H1 (cell line): ENCODE results near the gene SGMS1. TPM values are rescaled to one million over a fixed set of nuclear protein-coding genes. Genes with fewer than 3 reads are reported as not detected.
A peak's percentile ranks its signal among the peaks of the same experiment; 100 is the strongest.

Source experiments
- CTCF ChIA-PET: fragments of 300-600 bp; sonication (Branson Sonifier 250); formaldehyde crosslinking; loops from one replicate; lab custom pipeline; 2021; ENCODE audit not compliant: partially characterized antibody; lab: Charles Lee
- POLR2A ChIA-PET: fragments of 300-600 bp; sonication (Branson Sonifier 250); formaldehyde crosslinking; loops from one replicate; lab custom pipeline; 2021; ENCODE audit warnings: inconsistent platforms; ENCODE audit not compliant: partially characterized antibody; lab: Charles Lee
- DNase-seq, 2 experiments: peaks; one replicate each; pipeline versions ENCODE4 v3.0.0 to v3.0.0-alpha.2; 2010 to 2022; ENCODE audit warnings: low spot score in 2 of 2, low read depth in 1 of 2, mixed read lengths in 1 of 2
- FAIRE-seq: peaks from 2 replicates; lab custom pipeline; 2011; peaks lifted over from hg19 to GRCh38; lab: Jason Lieb, UNC
- H2AFZ ChIP-seq: 2 replicates; pipeline ENCODE4 v1.8.1; 2012; ENCODE audit warnings: low read length, inconsistent platforms
- H2AK5ac ChIP-seq: 2 replicates; pipeline ENCODE4 v1.6.1; 2013; ENCODE audit warnings: low read depth, low read length
- H2BK120ac ChIP-seq: replicated peaks from 2 replicates; pipeline ENCODE3; 2013; ENCODE audit warnings: low read depth, low read length, inconsistent platforms
- H2BK12ac ChIP-seq: 2 replicates; pipeline ENCODE4 v1.6.1; 2013; ENCODE audit warnings: low read depth, low read length
- H2BK15ac ChIP-seq: 2 replicates; pipeline ENCODE4 v1.6.1; 2013; ENCODE audit warnings: low read length
- H2BK20ac ChIP-seq: 2 replicates; pipeline ENCODE4 v1.6.1; 2013; ENCODE audit warnings: low read length
- H2BK5ac ChIP-seq: 2 replicates; pipeline ENCODE4 v1.6.1; 2013; ENCODE audit warnings: low read depth, low read length
- H3K14ac ChIP-seq: 2 replicates; pipeline ENCODE4 v1.6.1; 2013; ENCODE audit warnings: inconsistent platforms; ENCODE audit not compliant: insufficient read length
- H3K18ac ChIP-seq: 2 replicates; pipeline ENCODE4 v1.6.1; 2013; ENCODE audit warnings: low read length; ENCODE audit errors: extremely low read depth
- H3K23ac ChIP-seq: 2 replicates; pipeline ENCODE4 v1.6.1; 2013; ENCODE audit warnings: inconsistent platforms; ENCODE audit not compliant: insufficient read length
- H3K23me2 ChIP-seq: 2 replicates; pipeline ENCODE4 v1.6.1; 2013; ENCODE audit warnings: low read depth, low read length
- H3K27ac ChIP-seq: 2 replicates; pipeline ENCODE4 v1.6.1; 2011; ENCODE audit warnings: low read depth, low read length, inconsistent platforms
- H3K27me3 ChIP-seq, 4 experiments: replicated peaks in 1 of 4; 1 replicate in 1 of 4; 2 replicates in 3 of 4; pipeline versions ENCODE4 v1.6.1 to v1.8.1; 2011 to 2013; ENCODE audit warnings: low read length in 3 of 4, mild to moderate bottlenecking in 3 of 4, inconsistent platforms in 2 of 4, mixed read lengths in 2 of 4, moderate library complexity in 1 of 4; ENCODE audit not compliant: control insufficient read depth in 3 of 4, insufficient read depth in 3 of 4; ENCODE audit errors: extremely low read depth in 1 of 4
- H3K36me3 ChIP-seq, 4 experiments: 2 replicates each; pipeline versions ENCODE4 v1.6.1 to v1.8.1; 2011 to 2013; ENCODE audit warnings: mild to moderate bottlenecking in 4 of 4, low read length in 3 of 4, moderate library complexity in 2 of 4, control low read depth in 1 of 4, inconsistent platforms in 1 of 4; ENCODE audit not compliant: insufficient read depth in 4 of 4, control insufficient read depth in 2 of 4
- H3K4ac ChIP-seq: replicated peaks from 2 replicates; pipeline ENCODE3; 2013; ENCODE audit warnings: low read length, low read depth, mixed read lengths, inconsistent platforms; ENCODE audit not compliant: insufficient read length
- H3K4me1 ChIP-seq, 4 experiments: replicated peaks in 1 of 4; 1 replicate in 1 of 4; 2 replicates in 3 of 4; pipeline versions ENCODE4 v1.6.1 to v1.8.1; 2011 to 2013; ENCODE audit warnings: low read length in 3 of 4, inconsistent platforms in 2 of 4, mixed read lengths in 1 of 4; ENCODE audit not compliant: insufficient read depth in 4 of 4, control insufficient read depth in 3 of 4
- H3K4me2 ChIP-seq, 2 experiments: 2 replicates each; pipeline versions ENCODE4 v1.6.1 to v1.8.1; 2011 to 2013; ENCODE audit warnings: low read depth in 2 of 2, low read length in 2 of 2, control low read depth in 1 of 2, inconsistent platforms in 1 of 2, mild to moderate bottlenecking in 1 of 2; ENCODE audit not compliant: insufficient read depth in 1 of 2
- H3K4me3 ChIP-seq, 4 experiments: fragments of 200-600, 300-600 bp in 1 of 4; sonication (generic), shearing (Covaris generic), sonication (Bioruptor Twin) in 1 of 4; 2 replicates each; pipeline versions ENCODE4 v1.5.1 to v1.8.1; 2011 to 2016; ENCODE audit warnings: low read length in 4 of 4, low read depth in 3 of 4, control low read depth in 2 of 4, inconsistent platforms in 2 of 4, mild to moderate bottlenecking in 2 of 4, mixed read lengths in 1 of 4, moderate library complexity in 1 of 4; ENCODE audit not compliant: insufficient read depth in 2 of 4; ENCODE audit errors: extremely low read depth in 1 of 4
- H3K56ac ChIP-seq: replicated peaks from 2 replicates; pipeline ENCODE3; 2013; ENCODE audit warnings: low read depth, mild to moderate bottlenecking, mixed read lengths, low read length, inconsistent platforms; ENCODE audit not compliant: insufficient read length
- H3K79me1 ChIP-seq: 2 replicates; pipeline ENCODE4 v1.6.1; 2013; ENCODE audit warnings: low read depth, low read length, control low read depth
- H3K79me2 ChIP-seq, 2 experiments: 2 replicates each; pipeline versions ENCODE4 v1.6.1 to v1.8.1; 2012 to 2013; ENCODE audit warnings: low read length in 2 of 2, mild to moderate bottlenecking in 2 of 2, inconsistent platforms in 1 of 2; ENCODE audit not compliant: insufficient read depth in 2 of 2, control insufficient read depth in 1 of 2
- H3K9ac ChIP-seq, 4 experiments: replicated peaks in 1 of 4; 1 replicate in 1 of 4; 2 replicates in 3 of 4; pipeline versions ENCODE4 v1.6.1 to v1.8.1; 2011 to 2013; ENCODE audit warnings: low read depth in 3 of 4, low read length in 3 of 4, control low read depth in 2 of 4, mild to moderate bottlenecking in 2 of 4, moderate library complexity in 2 of 4, inconsistent platforms in 1 of 4; ENCODE audit errors: extremely low read depth in 1 of 4
- H3K9me3 ChIP-seq, 2 experiments: 2 replicates each; pipeline versions ENCODE4 v1.6.1 to v1.8.1; 2012 to 2013; ENCODE audit warnings: mild to moderate bottlenecking in 2 of 2, moderate library complexity in 2 of 2, control low read depth in 1 of 2, inconsistent platforms in 1 of 2, low read depth in 1 of 2, low read length in 1 of 2, mixed read lengths in 1 of 2; ENCODE audit not compliant: insufficient read depth in 2 of 2
- H4K20me1 ChIP-seq, 2 experiments: replicated peaks in 1 of 2; 2 replicates each; pipeline versions ENCODE3 to v1.8.1; 2011 to 2013; ENCODE audit warnings: inconsistent platforms in 2 of 2, low read length in 2 of 2, mild to moderate bottlenecking in 1 of 2; ENCODE audit not compliant: insufficient read depth in 2 of 2, control insufficient read depth in 1 of 2
- H4K5ac ChIP-seq: 2 replicates; pipeline ENCODE4 v1.6.1; 2013; ENCODE audit warnings: low read length, low read depth, mixed read lengths, inconsistent platforms; ENCODE audit not compliant: insufficient read length
- H4K8ac ChIP-seq: 2 replicates; pipeline ENCODE4 v1.8.0; 2013; ENCODE audit warnings: mild to moderate bottlenecking, moderate library complexity, low read length, inconsistent platforms; ENCODE audit not compliant: insufficient read depth; ENCODE audit errors: extremely low read depth
- H4K91ac ChIP-seq: replicated peaks from 2 replicates; pipeline ENCODE3; 2013; ENCODE audit warnings: low read length, mixed read lengths, inconsistent platforms; ENCODE audit not compliant: insufficient read length
- RAD21 ChIP-seq, 2 experiments: IDR thresholded peaks in 1 of 2; conservative IDR thresholded peaks in 1 of 2; 2 replicates each; pipeline ENCODE4 v1.6.1; 2011; ENCODE audit warnings: low read depth in 2 of 2, low read length in 2 of 2, improper control_type of control experiment in 1 of 2, inconsistent platforms in 1 of 2, mild to moderate bottlenecking in 1 of 2, moderate library complexity in 1 of 2
- RXRA ChIP-seq: IDR thresholded peaks from 2 replicates; pipeline ENCODE4 v1.6.1; 2011; ENCODE audit warnings: low read depth, mild to moderate bottlenecking, low read length, moderate library complexity; ENCODE audit not compliant: insufficient read depth
- WGBS, 2 experiments: shearing (Covaris generic) in 1 of 2; methylation state at CpG; one replicate each; pipeline versions ENCODE4 v1.1.6 to v1.1.7; 2013 to 2015; ENCODE audit warnings: low lambda C conversion rate in 2 of 2, mixed read lengths in 2 of 2, inconsistent platforms in 1 of 2, low coverage in 1 of 2, missing lambda C conversion rate in 1 of 2; ENCODE audit not compliant: insufficient replicate concordance in 2 of 2, insufficient coverage in 1 of 2, insufficient read length in 1 of 2; ENCODE audit errors: extremely low coverage in 1 of 2, missing lambda C conversion rate in 1 of 2; 5-methylcytosine and 5-hydroxymethylcytosine counted together
- polyA plus RNA-seq, 7 experiments: library from polyadenylated mRNA; depleted of rRNA in 3 of 7; stranded (reverse) in 5 of 7; unstranded in 2 of 7; fragments of >200 nt in 5 of 7; fragments of 200-250 nt in 2 of 7; gene quantifications; 1 replicate in 5 of 7; 2 replicates in 1 of 7; 4 replicates in 1 of 7; pipeline versions ENCODE4 v1.2.1 to v1.2.3, GENCODE V29; 2011 to 2013; ENCODE audit warnings: missing spikeins in 2 of 7, mixed read lengths in 2 of 7
- total RNA-seq: library from RNA; stranded (reverse); fragmentation: NEBNext Ultra II Directional; extraction: Animal tissue kit (Norgen Biotek cat#: 25700); gene quantifications from 2 replicates; pipeline ENCODE4 v1.2.1, GENCODE V29; 2021

SGMS1 gene
- total and polyA plus RNA-seq, 2 of the 8 experiments (the other 6 are each of a cell fraction or from before 2014, with no cell fraction given) = 6.0 to 15.6 TPM

GRCh38 chr10:50575477-50576244, 48.1 kb downstream of the SGMS1 start:
- FAIRE-seq = no peak
- H2AFZ ChIP-seq = no peak overlapping the region
- no peak overlapping the region for H3K56ac ChIP-seq
- no peak overlapping the region for H2BK120ac ChIP-seq
- H3K23me2 ChIP-seq = no peaks in the 10 kb centered on the region
- H3K23ac ChIP-seq = no peak overlapping the region
- peak overlapping the region; percentile 67 for H2BK5ac ChIP-seq
- DNase-seq = no peak
- no peak overlapping the region for H3K4me2 ChIP-seq
- TF ChIP-seq RAD21 (IDR thresholded peaks at IDR 0.05 in 1 of 2, conservative IDR thresholded peaks at IDR 0.05 in 1 of 2; ENCODE audit: low read depth in 2 of 2, low read length in 2 of 2) (no peak), RXRA (no peak)
- H3K9ac ChIP-seq = no peak overlapping the region
- CTCF ChIA-PET = interaction anchor here (0.6 to 5.1 kb wide), 12 partner anchors 8 to 303 kb away, joined by 3 to 30 read pairs (median 4); no protein-coding TSS in a partner anchor
- no peak overlapping the region for H2BK20ac ChIP-seq
- peaks cover 0 to 66% of the 10 kb centered on the region in 2 experiments; a peak in 2 of 4 replicates for H3K79me2 ChIP-seq
- H3K27ac ChIP-seq = no peak overlapping the region
- POLR2A ChIA-PET = interaction anchor here (0.8 to 1.2 kb wide), 2 partner anchors 16 to 47 kb away, joined by 3 read pairs; no protein-coding TSS in a partner anchor
- H3K18ac ChIP-seq = peak overlapping the region; percentile 22; the same call in 1 of the 2 replicates
- no peaks in the 10 kb centered on the region for H4K20me1 ChIP-seq
- peak overlapping the region; percentile 51; the same call in 1 of the 2 replicates for H2BK12ac ChIP-seq
- no peak overlapping the region for H3K4me3 ChIP-seq
- WGBS, 2 experiments = 83% methylated on average over 5 of the region's 5 CpGs; no CpG with 5 or more reads in 1 of the 2 experiments
- H3K4ac ChIP-seq = no peak overlapping the region
- H2AK5ac ChIP-seq = peak overlapping the region; percentile 70; the same call in 1 of the 2 replicates
- H3K14ac ChIP-seq = no peak overlapping the region
- H4K5ac ChIP-seq = no peak overlapping the region
- H3K36me3 ChIP-seq = no peaks in the 10 kb centered on the region
- H3K79me1 ChIP-seq = peaks cover 5% of the 10 kb centered on the region
- H3K4me1 ChIP-seq = peaks cover 6 to 11% (median 9%) of the 10 kb centered on the region in 4 experiments; a peak in 6 of 7 replicates
- H3K9me3 ChIP-seq = no peaks in the 10 kb centered on the region
- H4K91ac ChIP-seq = no peak overlapping the region
- H4K8ac ChIP-seq = no peak overlapping the region
- H2BK15ac ChIP-seq = no peak overlapping the region
- no peaks in the 10 kb centered on the region for H3K27me3 ChIP-seq
